ENCODE data around the gene GHRHR.

The GHRHR gene

GRCh38 chr7:30934225-30934624, 29.5 kb upstream of the GHRHR start:
- no peaks in the 10 kb centered on the region for H3K9me3 Mint-ChIP-seq
- no peak overlapping the region for H3K4me3 Mint-ChIP-seq
- H3K4me1 Mint-ChIP-seq = no peaks in the 10 kb centered on the region
- DNase-seq (no peak), ATAC-seq (no peak)
- H3K36me3 Mint-ChIP-seq (ENCODE audit: low read depth) = no peaks in the 10 kb centered on the region
- no peak overlapping the region for H3K27ac Mint-ChIP-seq
- peaks cover 9% of the 10 kb centered on the region for H3K27me3 Mint-ChIP-seq

GRCh38 chr7:30934732-30935568, 28.8 kb upstream of the GHRHR start:
- Mint-ChIP-seq H3K36me3 (ENCODE audit: low read depth) (no peaks in the 10 kb centered on the region), H3K4me1 (no peaks in the 10 kb centered on the region), H3K27me3 (peaks cover 15% of the 10 kb centered on the region), H3K4me3 (no peak overlapping the region), H3K9me3 (no peaks in the 10 kb centered on the region), H3K27ac (no peak overlapping the region)
- DNase-seq = no peak
- no peak for ATAC-seq

GRCh38 chr7:30935569-30935877, 28.2 kb upstream of the GHRHR start:
- ATAC-seq = no peak
- no peaks in the 10 kb centered on the region for H3K36me3 Mint-ChIP-seq (ENCODE audit: low read depth)
- H3K27me3 Mint-ChIP-seq = peaks cover 15% of the 10 kb centered on the region
- no peak for DNase-seq
- no peaks in the 10 kb centered on the region for H3K9me3 Mint-ChIP-seq
- H3K4me1 Mint-ChIP-seq = no peaks in the 10 kb centered on the region
- no peak overlapping the region for H3K27ac Mint-ChIP-seq
- no peak overlapping the region for H3K4me3 Mint-ChIP-seq

DNA sequence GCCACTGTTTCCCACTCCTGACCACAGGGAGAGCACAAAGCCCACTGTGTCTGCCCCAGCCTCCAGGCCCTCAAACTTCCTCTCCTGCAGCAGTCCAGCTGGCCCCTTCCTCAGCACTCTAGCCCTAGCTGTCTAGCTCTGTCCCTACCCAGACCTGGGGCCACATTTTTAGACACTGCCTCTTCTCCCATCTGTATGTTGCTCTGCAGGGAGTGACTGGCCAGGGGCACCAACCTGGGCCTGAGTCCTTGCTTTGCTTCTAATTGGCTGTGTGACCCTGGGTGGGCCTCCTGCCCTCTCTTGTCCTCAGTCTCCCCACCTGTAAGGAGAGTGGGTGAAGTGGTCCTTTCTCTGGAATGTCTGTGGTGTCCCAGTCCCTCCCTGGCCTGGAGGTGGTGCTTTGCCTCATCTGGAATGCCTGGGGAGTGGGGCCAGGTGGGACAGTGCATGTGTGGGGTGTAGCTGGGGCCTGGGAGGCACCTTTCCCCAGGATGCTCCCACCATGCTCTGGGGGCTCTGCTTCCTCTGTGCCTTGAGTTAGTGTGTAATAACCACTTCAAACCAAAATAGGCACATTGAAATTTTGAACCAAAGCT, 27.0 kb upstream of the GHRHR start:
- H3K4me1 Mint-ChIP-seq = no peaks in the 10 kb centered on the region
- H3K36me3 Mint-ChIP-seq (ENCODE audit: low read depth) = no peaks in the 10 kb centered on the region
- DNase-seq (no peak), ATAC-seq (no peak)
- peaks cover 21% of the 10 kb centered on the region for H3K27me3 Mint-ChIP-seq
- H3K4me3 Mint-ChIP-seq = no peak overlapping the region
- no peak overlapping the region for H3K27ac Mint-ChIP-seq
- H3K9me3 Mint-ChIP-seq = no peaks in the 10 kb centered on the region

GRCh38 chr7:30937416-30937815, 26.3 kb upstream of the GHRHR start:
- H3K4me3 Mint-ChIP-seq = no peak overlapping the region
- peaks cover 21% of the 10 kb centered on the region for H3K27me3 Mint-ChIP-seq
- DNase-seq (no peak), ATAC-seq (no peak)
- no peak overlapping the region for H3K27ac Mint-ChIP-seq
- no peaks in the 10 kb centered on the region for H3K9me3 Mint-ChIP-seq
- no peaks in the 10 kb centered on the region for H3K4me1 Mint-ChIP-seq
- no peaks in the 10 kb centered on the region for H3K36me3 Mint-ChIP-seq (ENCODE audit: low read depth)

- ATAC-seq = peak; percentile 61
- no peaks in the 10 kb centered on the region for H3K4me1 Mint-ChIP-seq
- peak; percentile 79 for DNase-seq
- no peaks in the 10 kb centered on the region for H3K36me3 Mint-ChIP-seq (ENCODE audit: low read depth)
- no peaks in the 10 kb centered on the region for H3K9me3 Mint-ChIP-seq
- peaks cover 29% of the 10 kb centered on the region for H3K27me3 Mint-ChIP-seq
- no peak overlapping the region for H3K27ac Mint-ChIP-seq
- no peak overlapping the region for H3K4me3 Mint-ChIP-seq
Measured at GRCh38 chr7:30938435-30939316, 25.1 kb upstream of the GHRHR start.

GRCh38 chr7:30941582-30942323, 22.0 kb upstream of the GHRHR start:
- H3K4me1 Mint-ChIP-seq = no peaks in the 10 kb centered on the region
- no peak overlapping the region for H3K4me3 Mint-ChIP-seq
- H3K9me3 Mint-ChIP-seq = peaks cover 12% of the 10 kb centered on the region

GRCh38 chr7:30950197-30950596, 13.6 kb upstream of the GHRHR start:
- Mint-ChIP-seq H3K36me3 (ENCODE audit: low read depth) (no peaks in the 10 kb centered on the region), H3K9me3 (peaks cover 13% of the 10 kb centered on the region), H3K4me1 (no peaks in the 10 kb centered on the region), H3K4me3 (no peak overlapping the region), H3K27me3 (peaks cover 24% of the 10 kb centered on the region), H3K27ac (no peak overlapping the region)
- no peak for ATAC-seq
- DNase-seq = no peak

More at GRCh38 chr7:30941582-30942323, 22.0 kb upstream of the GHRHR start:
- no peaks in the 10 kb centered on the region for H3K36me3 Mint-ChIP-seq (ENCODE audit: low read depth)
- ATAC-seq = no peak
- no peak overlapping the region for H3K27ac Mint-ChIP-seq
- DNase-seq = no peak
- peaks cover 36% of the 10 kb centered on the region for H3K27me3 Mint-ChIP-seq

GRCh38 chr7:30954914-30955313, 8.8 kb upstream of the GHRHR start:
- Mint-ChIP-seq H3K36me3 (ENCODE audit: low read depth) (no peaks in the 10 kb centered on the region), H3K9me3 (peaks cover 19% of the 10 kb centered on the region), H3K27ac (no peak overlapping the region), H3K4me1 (no peaks in the 10 kb centered on the region), H3K4me3 (no peak overlapping the region), H3K27me3 (peaks cover 17% of the 10 kb centered on the region)
- no peak for DNase-seq
- ATAC-seq = no peak

DNA sequence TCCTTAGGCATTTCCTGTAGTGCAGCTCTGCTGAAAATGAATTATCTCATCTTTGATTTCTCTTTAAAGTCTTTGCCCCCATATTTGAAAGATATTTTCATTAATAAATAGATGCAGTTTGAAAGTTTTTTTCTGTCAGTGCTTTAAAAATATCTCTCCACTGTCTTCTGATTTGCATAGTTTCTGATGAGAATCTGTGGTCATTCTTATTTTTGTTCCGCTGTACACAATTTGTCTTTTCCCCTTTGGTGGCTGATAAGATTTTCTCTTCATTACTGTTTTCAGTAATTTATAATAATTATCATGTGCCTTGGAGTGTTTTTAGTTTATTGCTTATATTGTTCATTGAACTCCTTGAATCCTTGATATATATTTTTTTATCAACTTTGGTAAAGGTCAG, 7.0 kb upstream of the GHRHR start:
- no peak overlapping the region for H3K4me3 Mint-ChIP-seq
- no peak overlapping the region for H3K27ac Mint-ChIP-seq
- H3K36me3 Mint-ChIP-seq (ENCODE audit: low read depth) = no peaks in the 10 kb centered on the region
- ATAC-seq (no peak), DNase-seq (no peak)
- peaks cover 11% of the 10 kb centered on the region for H3K27me3 Mint-ChIP-seq
- peaks cover 19% of the 10 kb centered on the region for H3K9me3 Mint-ChIP-seq
- no peaks in the 10 kb centered on the region for H3K4me1 Mint-ChIP-seq

GRCh38 chr7:30965372-30965771, 1.6 kb downstream of the GHRHR start:
- Mint-ChIP-seq H3K36me3 (ENCODE audit: low read depth) (no peaks in the 10 kb centered on the region), H3K9me3 (no peaks in the 10 kb centered on the region), H3K4me3 (no peak overlapping the region), H3K27ac (no peak overlapping the region), H3K27me3 (peaks cover 7% of the 10 kb centered on the region), H3K4me1 (no peaks in the 10 kb centered on the region)
- ATAC-seq (no peak), DNase-seq (no peak)

- no peaks in the 10 kb centered on the region for H3K4me1 Mint-ChIP-seq
- ATAC-seq = no peak
- H3K4me3 Mint-ChIP-seq = no peak overlapping the region
Measured at GRCh38 chr7:30965883-30966282, 2.1 kb downstream of the GHRHR start.

GRCh38 chr7:30968294-30968693, 4.5 kb downstream of the GHRHR start:
- Mint-ChIP-seq H3K9me3 (no peaks in the 10 kb centered on the region), H3K36me3 (ENCODE audit: low read depth) (no peaks in the 10 kb centered on the region), H3K4me3 (no peak overlapping the region), H3K27me3 (peaks cover 22% of the 10 kb centered on the region), H3K27ac (no peak overlapping the region), H3K4me1 (no peaks in the 10 kb centered on the region)
- ATAC-seq = no peak
- no peak for DNase-seq

More at GRCh38 chr7:30965883-30966282, 2.1 kb downstream of the GHRHR start:
- Mint-ChIP-seq H3K27ac (no peak overlapping the region), H3K36me3 (ENCODE audit: low read depth) (no peaks in the 10 kb centered on the region), H3K27me3 (peaks cover 7% of the 10 kb centered on the region), H3K9me3 (no peaks in the 10 kb centered on the region)
- DNase-seq = no peak

Data from activated naive CD8-positive, alpha-beta T cell treated with anti-CD3 and anti-CD28 coated beads, Interleukin-2, amount 50 U/mL, for 24 hours (primary cell).